Measurements from ENCODE around the gene NCOA7.

DNA sequence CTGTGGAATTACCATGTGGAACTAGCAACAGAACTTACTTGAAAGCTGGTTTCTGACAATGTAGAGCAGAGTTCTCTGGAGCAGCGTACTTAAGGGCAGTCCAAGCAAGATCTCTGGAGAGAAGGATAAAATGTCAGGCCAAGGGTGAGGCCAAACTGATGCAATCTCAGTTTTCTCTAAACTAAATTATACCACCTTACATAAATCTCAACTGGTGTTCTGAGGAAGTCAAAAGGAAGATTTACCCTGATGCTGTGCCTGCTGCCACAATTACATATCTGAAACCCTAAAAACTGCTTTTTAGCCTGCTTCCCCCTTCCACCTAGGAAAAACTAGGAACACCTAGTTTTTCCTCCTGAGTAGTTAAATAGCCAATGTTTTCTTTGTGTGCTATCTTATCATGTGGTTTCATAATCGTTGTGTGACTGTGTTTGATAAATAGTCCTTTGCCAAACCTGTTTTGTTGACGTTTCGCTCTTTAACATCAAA lies 28.1 kb downstream of the NCOA7 start:
- TF ChIP-seq EZH2 (IDR thresholded peaks at IDR 0.05) (no peak), POLR2AphosphoS5 (IDR thresholded peaks at IDR 0.05; ENCODE audit: borderline replicate concordance, low read depth, low read length) (no peak), FOXP2 (optimal IDR thresholded peaks at IDR 0.05; ENCODE audit: control extremely low read depth, extremely low read length, insufficient read depth) (no peak)

All from SK-N-MC (cell line).